ENCODE data around the gene MYO3B.

MYO3B gene

GRCh38 chr2:170503971-170504809 is 326.2 kb downstream of the MYO3B start:
- H3K4me2 ChIP-seq (ENCODE audit: low read depth, low read length, poor library complexity, severe bottlenecking), result no peak overlapping the region

DNA sequence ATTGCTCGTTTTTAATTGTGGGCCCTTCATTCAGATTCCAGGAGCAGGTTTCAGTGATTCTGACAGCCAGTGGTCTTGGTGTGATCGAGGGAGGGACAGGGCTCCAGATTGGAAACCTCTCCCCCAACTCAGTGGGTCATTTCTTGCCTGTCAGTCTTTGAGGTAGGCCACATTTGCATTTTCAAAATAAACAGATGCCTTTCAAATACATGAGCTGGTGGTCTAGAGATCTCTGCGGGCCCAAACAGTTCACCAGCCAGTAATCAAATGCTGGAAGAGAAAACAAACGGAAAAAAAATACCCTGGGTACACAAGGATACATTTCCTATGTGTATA is 326.8 kb downstream of the MYO3B start:
- Histone ChIP-seq H3K79me2 (ENCODE audit: insufficient read depth, low read length) (no peaks in the 10 kb centered on the region), H4K20me1 (ENCODE audit: low read depth, low read length) (no peaks in the 10 kb centered on the region), H3K27me3 (ENCODE audit: low read length) (no peaks in the 10 kb centered on the region), H3K36me3 (ENCODE audit: low read length) (no peaks in the 10 kb centered on the region), H3F3A (ENCODE audit: insufficient read depth) (no peaks in the 10 kb centered on the region), H3K9ac (ENCODE audit: low read length) (no peak overlapping the region), H3K9me3 (ENCODE audit: insufficient read depth, low read length) (no peaks in the 10 kb centered on the region), H2AFZ (ENCODE audit: low read depth, low read length, severe bottlenecking) (no peak overlapping the region), H3K27ac (ENCODE audit: low read depth, low read length) (no peak overlapping the region), H3K4me3 (ENCODE audit: insufficient read depth, low read length, poor library complexity, severe bottlenecking) (no peak overlapping the region), H3K4me2 (ENCODE audit: low read depth, low read length, poor library complexity, severe bottlenecking) (no peak overlapping the region), H3K9me2 (replicated peaks; ENCODE audit: insufficient read depth, low read length) (no peaks in the 10 kb centered on the region)
- TF ChIP-seq EZH2phosphoT487 (conservative IDR thresholded peaks at IDR 0.05; ENCODE audit: low read length) (no peak), CTCF (IDR thresholded peaks at IDR 0.05; ENCODE audit: insufficient read depth, low read length, poor library complexity, severe bottlenecking) (no peak)

More at GRCh38 chr2:170503971-170504809, 326.2 kb downstream of the MYO3B start:
- Histone ChIP-seq H3K36me3 (ENCODE audit: low read length) (no peaks in the 10 kb centered on the region), H3K9me2 (replicated peaks; ENCODE audit: insufficient read depth, low read length) (no peaks in the 10 kb centered on the region), H3K27ac (ENCODE audit: low read depth, low read length) (no peak overlapping the region), H4K20me1 (ENCODE audit: low read depth, low read length) (no peaks in the 10 kb centered on the region), H3F3A (ENCODE audit: insufficient read depth) (no peaks in the 10 kb centered on the region), H3K9me3 (ENCODE audit: insufficient read depth, low read length) (no peaks in the 10 kb centered on the region), H3K9ac (ENCODE audit: low read length) (no peak overlapping the region), H3K27me3 (ENCODE audit: low read length) (no peaks in the 10 kb centered on the region), H3K4me3 (ENCODE audit: insufficient read depth, low read length, poor library complexity, severe bottlenecking) (no peak overlapping the region), H3K79me2 (ENCODE audit: insufficient read depth, low read length) (no peaks in the 10 kb centered on the region), H2AFZ (ENCODE audit: low read depth, low read length, severe bottlenecking) (no peak overlapping the region)
- TF ChIP-seq CTCF (IDR thresholded peaks at IDR 0.05; ENCODE audit: insufficient read depth, low read length, poor library complexity, severe bottlenecking), result no peak
- no peak for TF ChIP-seq EZH2phosphoT487 (conservative IDR thresholded peaks at IDR 0.05; ENCODE audit: low read length)

DNA sequence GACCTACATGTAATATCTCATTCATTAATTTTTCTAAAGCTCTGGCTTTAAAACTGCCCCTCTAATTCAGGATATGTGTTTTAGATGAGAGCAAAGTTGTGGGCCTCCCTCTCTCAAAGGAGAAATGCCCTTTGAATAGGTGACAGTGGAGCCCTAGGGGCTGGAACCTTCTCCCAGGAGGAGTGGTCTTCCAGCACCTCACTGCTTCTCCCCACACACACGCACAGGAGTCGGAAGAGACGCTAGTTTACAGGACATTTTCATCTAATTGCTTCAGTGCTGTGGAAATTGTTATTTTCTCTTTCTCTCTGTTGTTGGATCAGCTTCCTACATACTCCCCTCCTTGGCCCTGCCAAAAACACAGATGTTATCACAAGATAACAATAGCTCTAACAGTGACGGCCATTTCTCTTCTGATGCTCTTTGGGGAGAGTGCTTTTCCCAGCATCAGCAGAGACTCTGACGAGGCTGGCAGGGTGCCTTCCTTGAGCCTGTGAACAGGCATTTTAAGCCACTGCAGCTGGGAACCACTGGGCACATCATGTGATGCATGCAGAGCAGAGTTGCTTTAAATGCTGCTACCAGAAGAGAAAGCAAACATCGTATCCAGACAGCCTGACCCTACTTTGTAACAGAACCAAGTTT is 327.8 kb downstream of the MYO3B start:
- Histone ChIP-seq H3K4me3 (ENCODE audit: insufficient read depth, low read length, poor library complexity, severe bottlenecking) (no peak overlapping the region), H3K27ac (ENCODE audit: low read depth, low read length) (no peak overlapping the region), H3K79me2 (ENCODE audit: insufficient read depth, low read length) (no peaks in the 10 kb centered on the region), H2AFZ (ENCODE audit: low read depth, low read length, severe bottlenecking) (no peak overlapping the region), H4K20me1 (ENCODE audit: low read depth, low read length) (no peaks in the 10 kb centered on the region), H3K27me3 (ENCODE audit: low read length) (no peaks in the 10 kb centered on the region), H3K36me3 (ENCODE audit: low read length) (no peaks in the 10 kb centered on the region), H3K4me2 (ENCODE audit: low read depth, low read length, poor library complexity, severe bottlenecking) (no peak overlapping the region), H3K9me3 (ENCODE audit: insufficient read depth, low read length) (no peaks in the 10 kb centered on the region), H3K9me2 (replicated peaks; ENCODE audit: insufficient read depth, low read length) (no peaks in the 10 kb centered on the region), H3K9ac (ENCODE audit: low read length) (no peak overlapping the region), H3F3A (ENCODE audit: insufficient read depth) (no peaks in the 10 kb centered on the region)
- no peak for TF ChIP-seq CTCF (IDR thresholded peaks at IDR 0.05; ENCODE audit: insufficient read depth, low read length, poor library complexity, severe bottlenecking)
- TF ChIP-seq EZH2phosphoT487 (conservative IDR thresholded peaks at IDR 0.05; ENCODE audit: low read length), result no peak

Data from SU-DHL-6 (cell line).